HL-60 (cell line): ENCODE measurements around the gene SOS2.

ENCODE experiments used
- GABPA ChIP-seq: IDR thresholded peaks from 2 replicates; pipeline ENCODE4 v1.6.1; 2012; ENCODE audit warnings: low read depth
- POLR2AphosphoS5 ChIP-seq: IDR thresholded peaks from 2 replicates; pipeline ENCODE4 v1.6.1; 2012; ENCODE audit warnings: low read depth
- SPI1 ChIP-seq: IDR thresholded peaks from 2 replicates; pipeline ENCODE4 v1.6.1; 2012; ENCODE audit warnings: low read depth, mild to moderate bottlenecking, borderline replicate concordance
- TF ChIP-seq, protein P1 (sequence below): IDR thresholded peaks from one replicate; pipeline ENCODE4 v1.5.1; 2011; ENCODE audit warnings: low read length, control low read depth, inconsistent platforms; ENCODE audit not compliant: insufficient read depth
- TF ChIP-seq, protein P2 (sequence below): IDR thresholded peaks from 2 replicates; pipeline ENCODE4 v1.6.1; 2012; ENCODE audit warnings: low read depth; ENCODE audit not compliant: insufficient replicate concordance

DNA sequence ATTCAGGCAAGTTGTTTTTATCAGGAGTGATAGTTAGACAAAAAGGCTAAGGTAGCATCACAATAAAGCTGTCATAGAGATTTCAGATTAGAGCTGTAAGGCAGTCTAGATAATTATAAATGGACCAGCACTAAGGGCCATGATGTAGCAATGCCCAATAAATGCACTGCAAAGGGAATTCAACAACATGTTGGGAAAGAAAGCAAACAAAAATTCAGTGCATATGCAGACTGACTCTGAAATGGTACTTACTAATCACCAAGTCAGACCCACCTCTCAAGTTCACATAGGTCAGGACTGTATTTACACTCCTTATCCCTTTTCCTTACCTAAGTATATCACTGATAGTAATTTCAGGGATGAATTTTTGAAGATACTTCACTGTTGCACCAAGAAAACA lies 33.7 kb upstream of the SOS2 start:
- TF ChIP-seq, protein P1, sequence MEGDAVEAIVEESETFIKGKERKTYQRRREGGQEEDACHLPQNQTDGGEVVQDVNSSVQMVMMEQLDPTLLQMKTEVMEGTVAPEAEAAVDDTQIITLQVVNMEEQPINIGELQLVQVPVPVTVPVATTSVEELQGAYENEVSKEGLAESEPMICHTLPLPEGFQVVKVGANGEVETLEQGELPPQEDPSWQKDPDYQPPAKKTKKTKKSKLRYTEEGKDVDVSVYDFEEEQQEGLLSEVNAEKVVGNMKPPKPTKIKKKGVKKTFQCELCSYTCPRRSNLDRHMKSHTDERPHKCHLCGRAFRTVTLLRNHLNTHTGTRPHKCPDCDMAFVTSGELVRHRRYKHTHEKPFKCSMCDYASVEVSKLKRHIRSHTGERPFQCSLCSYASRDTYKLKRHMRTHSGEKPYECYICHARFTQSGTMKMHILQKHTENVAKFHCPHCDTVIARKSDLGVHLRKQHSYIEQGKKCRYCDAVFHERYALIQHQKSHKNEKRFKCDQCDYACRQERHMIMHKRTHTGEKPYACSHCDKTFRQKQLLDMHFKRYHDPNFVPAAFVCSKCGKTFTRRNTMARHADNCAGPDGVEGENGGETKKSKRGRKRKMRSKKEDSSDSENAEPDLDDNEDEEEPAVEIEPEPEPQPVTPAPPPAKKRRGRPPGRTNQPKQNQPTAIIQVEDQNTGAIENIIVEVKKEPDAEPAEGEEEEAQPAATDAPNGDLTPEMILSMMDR: no peak
- TF ChIP-seq, protein P2, sequence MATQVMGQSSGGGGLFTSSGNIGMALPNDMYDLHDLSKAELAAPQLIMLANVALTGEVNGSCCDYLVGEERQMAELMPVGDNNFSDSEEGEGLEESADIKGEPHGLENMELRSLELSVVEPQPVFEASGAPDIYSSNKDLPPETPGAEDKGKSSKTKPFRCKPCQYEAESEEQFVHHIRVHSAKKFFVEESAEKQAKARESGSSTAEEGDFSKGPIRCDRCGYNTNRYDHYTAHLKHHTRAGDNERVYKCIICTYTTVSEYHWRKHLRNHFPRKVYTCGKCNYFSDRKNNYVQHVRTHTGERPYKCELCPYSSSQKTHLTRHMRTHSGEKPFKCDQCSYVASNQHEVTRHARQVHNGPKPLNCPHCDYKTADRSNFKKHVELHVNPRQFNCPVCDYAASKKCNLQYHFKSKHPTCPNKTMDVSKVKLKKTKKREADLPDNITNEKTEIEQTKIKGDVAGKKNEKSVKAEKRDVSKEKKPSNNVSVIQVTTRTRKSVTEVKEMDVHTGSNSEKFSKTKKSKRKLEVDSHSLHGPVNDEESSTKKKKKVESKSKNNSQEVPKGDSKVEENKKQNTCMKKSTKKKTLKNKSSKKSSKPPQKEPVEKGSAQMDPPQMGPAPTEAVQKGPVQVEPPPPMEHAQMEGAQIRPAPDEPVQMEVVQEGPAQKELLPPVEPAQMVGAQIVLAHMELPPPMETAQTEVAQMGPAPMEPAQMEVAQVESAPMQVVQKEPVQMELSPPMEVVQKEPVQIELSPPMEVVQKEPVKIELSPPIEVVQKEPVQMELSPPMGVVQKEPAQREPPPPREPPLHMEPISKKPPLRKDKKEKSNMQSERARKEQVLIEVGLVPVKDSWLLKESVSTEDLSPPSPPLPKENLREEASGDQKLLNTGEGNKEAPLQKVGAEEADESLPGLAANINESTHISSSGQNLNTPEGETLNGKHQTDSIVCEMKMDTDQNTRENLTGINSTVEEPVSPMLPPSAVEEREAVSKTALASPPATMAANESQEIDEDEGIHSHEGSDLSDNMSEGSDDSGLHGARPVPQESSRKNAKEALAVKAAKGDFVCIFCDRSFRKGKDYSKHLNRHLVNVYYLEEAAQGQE: no peak
- TF ChIP-seq GABPA (no peak), POLR2AphosphoS5 (no peak), SPI1 (no peak)
